Thyroid gland (tissue), 4 donors: Measurements from ENCODE around the gene FAM161B. TPM values are rescaled to one million over a fixed set of nuclear protein-coding genes. Genes with fewer than 3 reads are reported as not detected.

Source experiments
- DNase-seq, 2 donors: peaks; one replicate each; pipeline ENCODE4 v3.0.0-alpha.2; 2019
- H3K27ac ChIP-seq, 3 donors: fragments of 200-600 bp; sonication (generic); 1 replicate in 2 of 3; 2 replicates in 1 of 3; pipeline ENCODE4 v1.5.1; 2016 to 2019; ENCODE audit warnings: mild to moderate bottlenecking in 1 of 3, moderate library complexity in 1 of 3
- H3K27me3 ChIP-seq: fragments of 200-600 bp; sonication (generic); one replicate; pipeline ENCODE4 v1.5.1; 2019
- H3K36me3 ChIP-seq, 2 donors: fragments of 200-600 bp; sonication (generic); one replicate each; pipeline ENCODE4 v1.5.1; 2016 to 2019
- H3K4me1 ChIP-seq, 2 donors: fragments of 200-600 bp; sonication (generic); one replicate each; pipeline ENCODE4 v1.5.1; 2017 to 2019
- H3K4me3 ChIP-seq, 3 donors: fragments of 200-600 bp; sonication (generic); replicated peaks in 1 of 3; 1 replicate in 2 of 3; 2 replicates in 1 of 3; pipeline ENCODE4 v1.5.1; 2016; ENCODE audit warnings: mild to moderate bottlenecking in 1 of 3
- H3K9me3 ChIP-seq: fragments of 200-600 bp; sonication (generic); one replicate; pipeline ENCODE4 v1.5.1; 2017
- CTCF ChIP-seq, 6 experiments: fragments of 200-600 bp in 3 of 6; fragments of 450-650 bp in 3 of 6; sonication (generic) in 3 of 6; IDR thresholded peaks; one replicate each; pipeline ENCODE4 v1.5.1; 2016 to 2019; ENCODE audit warnings: antibody characterized with exemption in 6 of 6, mild to moderate bottlenecking in 2 of 6, inconsistent platforms in 1 of 6, moderate library complexity in 1 of 6
- POLR2A ChIP-seq, 2 donors: fragments of 450-650 bp; IDR thresholded peaks; one replicate each; pipeline ENCODE4 v1.6.1; 2017; ENCODE audit warnings: antibody characterized with exemption in 2 of 2, mild to moderate bottlenecking in 2 of 2, moderate library complexity in 1 of 2
- WGBS, 2 donors: methylation state at CpG; one replicate each; pipeline ENCODE4 v1.1.5; 2017; 5-methylcytosine and 5-hydroxymethylcytosine counted together
- intact Hi-C: fragments of 100-400 bp; cut with DNase I; formaldehyde crosslinking; loops from one replicate; pipeline ENCODE4 v1.15.1; 2023
- total RNA-seq, 4 donors: library from RNA; depleted of rRNA; stranded (reverse); fragments of >200 nt; gene quantifications; one replicate each; pipeline ENCODE4 v1.2.3, GENCODE V29; 2016

FAM161B gene
- total RNA-seq, 4 donors from 2014 or later, result 4.3 to 9.7 (median 6.0) TPM

GRCh38 chr14:73961192-73961591 lies 11.3 kb upstream of the FAM161B start:
- TF ChIP-seq CTCF (IDR thresholded peaks at IDR 0.05) (no peak), POLR2A (IDR thresholded peaks at IDR 0.05) (no peak)
- Histone ChIP-seq H3K27me3 (no peaks in the 10 kb centered on the region), H3K27ac (no peak overlapping the region), H3K4me1 (no peaks in the 10 kb centered on the region), H3K36me3 (peaks cover 60 to 61% of the 10 kb centered on the region in 2 donors), H3K4me3 (no peak overlapping the region), H3K9me3 (no peaks in the 10 kb centered on the region)
- no peak for DNase-seq
- intact Hi-C loops, result no loop called here
- 92 to 96% methylated on average over 12 of the region's 12 CpGs for WGBS, 2 donors

GRCh38 chr14:73958591-73958990 lies 8.7 kb upstream of the FAM161B start:
- intact Hi-C loops, result no loop called here
- Histone ChIP-seq H3K27ac (no peak overlapping the region), H3K4me3 (no peak overlapping the region), H3K36me3 (peaks cover 67 to 80% of the 10 kb centered on the region in 2 donors), H3K9me3 (no peaks in the 10 kb centered on the region), H3K4me1 (no peaks in the 10 kb centered on the region), H3K27me3 (no peaks in the 10 kb centered on the region)
- no peak for DNase-seq
- no peak for TF ChIP-seq POLR2A (IDR thresholded peaks at IDR 0.05)
- TF ChIP-seq CTCF (IDR thresholded peaks at IDR 0.05), result no peak

GRCh38 chr14:73955674-73956073 lies 5.8 kb upstream of the FAM161B start:
- Histone ChIP-seq H3K27ac (no peak overlapping the region), H3K36me3 (peaks cover 49 to 64% of the 10 kb centered on the region in 2 donors), H3K27me3 (no peaks in the 10 kb centered on the region), H3K4me3 (no peak overlapping the region), H3K4me1 (peaks cover 6 to 7% of the 10 kb centered on the region in 2 donors), H3K9me3 (no peaks in the 10 kb centered on the region)
- no peak for DNase-seq
- 90 to 95% methylated on average over 5 of the region's 5 CpGs for WGBS, 2 donors
- intact Hi-C loops, result no loop called here
- TF ChIP-seq POLR2A (IDR thresholded peaks at IDR 0.05) (no peak), CTCF (IDR thresholded peaks at IDR 0.05) (no peak)

- TF ChIP-seq CTCF (IDR thresholded peaks at IDR 0.05) (no peak), POLR2A (IDR thresholded peaks at IDR 0.05) (no peak)
- Histone ChIP-seq H3K9me3 (no peaks in the 10 kb centered on the region), H3K4me1 (peaks cover 12% of the 10 kb centered on the region in 2 donors), H3K4me3 (no peak overlapping the region), H3K36me3 (peaks cover 31 to 45% of the 10 kb centered on the region in 2 donors), H3K27ac (no peak overlapping the region), H3K27me3 (no peaks in the 10 kb centered on the region)
- intact Hi-C loops, result no loop called here
- 80 to 81% methylated on average over 1 of the region's 1 CpG for WGBS, 2 donors
- DNase-seq, result no peak
Observed at GRCh38 chr14:73953731-73954130, 3.8 kb upstream of the FAM161B start.

- H3K4me1 ChIP-seq, result peaks cover 4 to 5% of the 10 kb centered on the region in 2 donors
- no peak for TF ChIP-seq CTCF (IDR thresholded peaks at IDR 0.05)
- H3K27me3 ChIP-seq, result no peaks in the 10 kb centered on the region
- 89 to 91% methylated on average over 4 of the region's 4 CpGs for WGBS, 2 donors
- H3K4me3 ChIP-seq, result no peak overlapping the region
- H3K9me3 ChIP-seq, result no peaks in the 10 kb centered on the region
- peaks cover 3 to 4% of the 10 kb centered on the region in 2 donors for H3K36me3 ChIP-seq
- intact Hi-C loops, result no loop called here
- H3K27ac ChIP-seq, result no peak overlapping the region
- no peak for DNase-seq
Observed at GRCh38 chr14:73945159-73945670, 4.7 kb downstream of the FAM161B start.
